ENCODE results near the gene CERS6.
"Not testable (repeated sequence)": the region's sequence is repeated elsewhere in the genome, so short reads cannot be mapped to it uniquely, and the experiment has no call there.

The CERS6 gene

GRCh38 chr2:168486477-168486876 is 30.4 kb downstream of the CERS6 start:
- H3K4me3 ChIP-seq (ENCODE audit: low read length): no peak overlapping the region
- no peak for TF ChIP-seq CTCF (conservative IDR thresholded peaks at IDR 0.05; ENCODE audit: low read depth, low read length)
- DNase-seq (ENCODE audit: low read depth): no peak

- DNase-seq (ENCODE audit: low read depth): no peak
- no peak for TF ChIP-seq CTCF (conservative IDR thresholded peaks at IDR 0.05; ENCODE audit: low read depth, low read length)
- H3K4me3 ChIP-seq (ENCODE audit: low read length): no peak overlapping the region
These were observed 34.2 kb downstream of the CERS6 start for GRCh38 chr2:168490015-168490874.

GRCh38 chr2:168490946-168491605 is 35.0 kb downstream of the CERS6 start:
- DNase-seq (ENCODE audit: low read depth): no peak
- H3K4me3 ChIP-seq (ENCODE audit: low read length): no peak overlapping the region
- no peak for TF ChIP-seq CTCF (conservative IDR thresholded peaks at IDR 0.05; ENCODE audit: low read depth, low read length)

GRCh38 chr2:168491728-168492127 is 35.7 kb downstream of the CERS6 start:
- not testable (repeated sequence) for H3K4me3 ChIP-seq (ENCODE audit: low read length); DNase-seq (ENCODE audit: low read depth)

GRCh38 chr2:168493219-168493618 is 37.1 kb downstream of the CERS6 start:
- not testable (repeated sequence) for DNase-seq (ENCODE audit: low read depth); H3K4me3 ChIP-seq (ENCODE audit: low read length)

- peak; percentile 35 for TF ChIP-seq CTCF (conservative IDR thresholded peaks at IDR 0.05; ENCODE audit: low read depth, low read length)
- no peak overlapping the region for H3K4me3 ChIP-seq (ENCODE audit: low read length)
- DNase-seq (ENCODE audit: low read depth): no peak
These were observed 38.2 kb downstream of the CERS6 start for GRCh38 chr2:168494190-168494711.

- DNase-seq (ENCODE audit: low read depth): no peak
- no peak for TF ChIP-seq CTCF (conservative IDR thresholded peaks at IDR 0.05; ENCODE audit: low read depth, low read length)
- H3K4me3 ChIP-seq (ENCODE audit: low read length): no peak overlapping the region
These were observed 39.5 kb downstream of the CERS6 start for GRCh38 chr2:168495524-168495923.

GRCh38 chr2:168496906-168497305 is 40.8 kb downstream of the CERS6 start:
- DNase-seq (ENCODE audit: low read depth): no peak
- no peak overlapping the region for H3K4me3 ChIP-seq (ENCODE audit: low read length)
- TF ChIP-seq CTCF (conservative IDR thresholded peaks at IDR 0.05; ENCODE audit: low read depth, low read length): no peak
